HL-60/S4 treated with phorbol 12-myristate 13-acetate at 8.2 ng/mL for 4 days and 3 days (cell line): Measurements from ENCODE around the gene UVSSA.

ENCODE experiments used
- in situ Hi-C: fragments of 300-500 bp; cut with MboI; formaldehyde crosslinking; loops from 2 replicates; pipeline ENCODE4 v1.15.0; 2022; ENCODE audit warnings: low sequenced_read_pairs

UVSSA gene

GRCh38 chr4:1345903-1346780 lies 866 bp upstream of the UVSSA start:
- in situ Hi-C loops: no loop called here

GRCh38 chr4:1347410-1347864 lies 429 bp downstream of the UVSSA start:
- in situ Hi-C loops: no loop called here

- in situ Hi-C loops: no loop called here
Measured at GRCh38 chr4:1348014-1348513, 1.1 kb downstream of the UVSSA start.

GRCh38 chr4:1348746-1349145 lies 1.7 kb downstream of the UVSSA start:
- in situ Hi-C loops: no loop called here

DNA sequence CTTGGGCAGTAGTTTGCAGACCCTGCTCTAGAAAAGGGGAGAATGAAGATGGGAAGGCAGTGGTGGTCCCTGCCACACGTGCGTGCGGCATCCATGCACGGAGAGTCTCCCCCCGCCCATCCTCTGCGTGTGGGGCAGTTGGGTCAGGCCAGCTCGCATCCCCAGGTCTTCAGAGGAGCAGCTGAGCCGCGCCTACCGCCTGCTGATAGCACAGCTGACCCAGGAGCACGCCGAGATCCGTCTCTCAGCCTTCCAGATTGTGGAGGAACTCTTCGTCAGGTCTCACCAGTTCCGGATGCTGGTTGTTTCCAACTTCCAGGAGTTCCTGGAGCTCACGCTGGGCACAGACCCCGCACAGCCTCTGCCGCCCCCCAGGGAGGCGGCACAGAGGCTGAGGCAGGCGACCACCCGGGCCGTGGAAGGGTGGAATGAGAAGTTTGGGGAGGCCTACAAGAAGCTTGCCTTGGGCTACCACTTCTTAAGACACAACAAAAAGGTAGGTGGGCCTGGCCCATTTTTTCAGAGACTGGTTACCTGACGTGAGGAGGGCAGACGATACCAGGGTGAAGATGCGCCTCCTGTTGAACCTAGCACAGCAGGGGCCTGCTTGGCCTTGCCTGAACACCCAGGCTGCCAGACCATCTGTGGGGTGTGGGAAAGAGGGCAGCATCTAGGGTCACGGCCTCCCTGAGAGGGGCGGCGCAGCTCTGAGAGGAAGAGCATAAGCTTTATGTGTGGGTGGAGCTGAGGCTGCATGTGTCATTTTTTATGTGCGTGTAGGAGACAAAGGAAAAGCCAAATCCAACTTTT lies 2.6 kb downstream of the UVSSA start:
- in situ Hi-C loops: loop anchor here (25.0 kb wide), 1 partner anchor 212 kb away; no protein-coding TSS in a partner anchor

DNA sequence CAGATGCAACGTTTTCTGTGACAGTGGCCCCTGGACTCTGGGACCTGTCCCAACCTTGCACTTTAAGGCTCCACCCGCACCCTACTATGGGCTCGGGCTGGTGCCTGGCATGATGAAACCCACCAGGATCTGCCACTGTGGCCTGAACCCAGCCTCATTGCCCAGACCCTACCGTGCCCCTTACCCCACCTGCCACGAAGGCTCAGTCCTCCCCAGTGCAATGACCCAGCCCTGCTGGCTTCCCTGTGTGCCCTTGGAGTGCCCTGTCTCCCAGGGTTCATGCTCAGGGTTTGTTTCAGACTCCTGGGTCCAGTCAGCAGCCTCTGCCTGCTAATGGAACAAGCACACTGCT lies 3.1 kb downstream of the UVSSA start:
- in situ Hi-C loops: loop anchor here (25.0 kb wide), 1 partner anchor 213 kb away; no protein-coding TSS in a partner anchor

DNA sequence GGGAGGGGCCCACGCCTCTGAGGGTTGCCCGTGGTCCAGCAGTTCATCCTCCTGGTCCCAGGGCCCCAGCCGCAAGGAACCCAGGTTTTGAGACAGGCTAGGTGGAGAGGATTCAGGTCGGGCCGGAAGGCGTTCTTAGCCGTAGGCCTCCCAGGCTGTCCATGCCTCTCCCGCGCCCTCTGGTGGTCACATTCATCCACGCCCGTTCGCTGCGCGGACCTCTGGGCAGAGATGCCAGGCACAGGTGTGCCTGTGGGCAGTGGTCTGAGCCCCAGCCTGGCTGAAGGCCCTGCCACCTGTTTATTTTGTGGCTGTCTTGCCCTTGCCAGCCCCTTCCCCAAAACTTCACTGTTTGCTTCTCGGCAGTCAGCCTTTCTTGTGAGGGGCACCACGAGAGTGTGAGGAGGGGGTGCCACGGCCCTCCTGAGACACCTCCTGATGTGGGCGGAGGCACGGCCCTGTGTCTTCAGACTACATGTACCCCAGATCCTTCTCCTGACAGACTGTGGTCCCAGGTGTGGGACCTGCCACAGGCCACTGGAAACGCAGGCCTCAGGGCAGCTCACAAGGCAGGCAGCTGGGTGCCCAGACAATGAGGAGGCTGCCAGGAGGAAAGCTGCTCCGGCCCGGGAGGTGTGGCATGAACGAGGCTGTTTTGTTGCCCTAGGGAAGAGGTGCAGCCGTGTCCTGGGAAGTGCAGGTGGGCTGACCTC lies 5.0 kb downstream of the UVSSA start:
- in situ Hi-C loops: loop anchor here (25.0 kb wide), 1 partner anchor 215 kb away; no protein-coding TSS in a partner anchor

DNA sequence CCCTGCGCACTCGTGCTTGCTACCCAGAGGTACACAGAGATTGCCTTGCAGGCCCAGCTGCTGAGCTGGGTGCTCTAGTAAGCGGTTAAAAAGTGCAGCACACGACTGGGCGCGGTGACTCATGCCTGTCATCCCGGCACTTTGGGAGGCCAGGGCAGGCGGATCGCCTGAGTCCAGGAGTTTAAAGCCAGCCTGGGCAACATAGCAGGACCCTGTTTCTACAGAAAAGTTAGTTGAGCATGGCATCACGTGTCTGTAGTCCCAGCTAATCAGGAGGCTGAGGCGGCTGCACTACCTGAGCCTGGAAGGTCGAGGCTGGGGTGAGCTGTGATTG lies 5.5 kb downstream of the UVSSA start:
- in situ Hi-C loops: loop anchor here (25.0 kb wide), 1 partner anchor 215 kb away; no protein-coding TSS in a partner anchor

- in situ Hi-C loops: loop anchor here (25.0 kb wide), 1 partner anchor 216 kb away; no protein-coding TSS in a partner anchor
Measured at GRCh38 chr4:1353186-1354055, 6.4 kb downstream of the UVSSA start.

DNA sequence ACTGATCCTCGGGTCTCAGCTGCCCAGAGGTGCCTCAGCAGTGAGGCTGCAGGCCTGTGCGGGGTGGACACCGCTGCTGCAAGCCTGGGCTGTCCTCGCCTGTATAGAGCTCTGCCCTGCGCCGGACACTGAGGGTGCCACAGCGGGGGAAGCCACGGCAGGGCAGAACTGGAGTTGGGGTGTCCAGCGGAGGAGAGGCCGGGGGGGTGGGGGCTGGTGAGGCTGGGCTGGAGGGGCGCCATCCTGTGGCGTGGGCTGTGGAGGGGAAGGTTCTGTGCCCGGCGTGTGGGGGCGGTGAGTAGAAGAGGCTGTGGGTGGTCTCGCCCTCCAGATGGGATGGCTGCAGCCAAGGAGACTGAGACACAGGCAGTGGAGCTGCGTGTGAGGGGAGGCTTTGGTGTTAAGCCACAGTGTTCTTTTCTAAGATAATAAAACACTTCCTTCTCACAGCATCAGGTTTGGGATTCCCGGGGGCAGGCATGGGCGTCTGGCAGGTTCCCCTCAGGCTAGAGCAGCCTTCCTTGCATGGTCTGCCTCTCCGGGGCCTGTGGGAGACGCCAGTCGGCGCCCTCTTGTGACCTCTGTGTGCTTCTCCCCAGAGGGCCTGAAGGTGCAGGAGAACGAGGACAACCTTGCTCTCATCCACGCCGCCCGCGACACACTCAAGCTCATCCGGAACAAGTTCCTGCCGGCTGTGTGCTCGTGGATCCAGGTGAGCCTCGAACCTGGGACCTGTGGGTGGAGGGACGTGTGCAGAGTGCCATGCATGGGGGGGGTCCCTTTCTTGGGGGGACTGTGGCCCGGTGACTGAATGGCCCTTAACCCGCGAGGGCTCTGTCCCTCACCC lies 7.4 kb downstream of the UVSSA start:
- in situ Hi-C loops: loop anchor here (25.0 kb wide), 1 partner anchor 217 kb away; no protein-coding TSS in a partner anchor

DNA sequence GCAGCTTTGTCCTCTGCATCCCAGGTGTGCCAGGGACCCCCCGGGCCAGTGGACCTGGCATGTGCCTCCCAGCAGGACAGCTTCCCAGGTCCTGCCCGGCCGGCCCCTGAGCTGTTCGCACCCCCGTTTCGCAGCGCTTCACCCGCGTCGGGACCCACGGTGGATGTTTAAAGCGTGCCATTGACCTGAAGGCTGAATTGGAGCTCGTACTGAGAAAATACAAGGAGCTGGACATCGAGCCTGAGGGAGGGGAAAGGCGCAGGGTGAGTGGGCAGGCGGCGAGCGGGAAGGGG lies 7.9 kb downstream of the UVSSA start:
- in situ Hi-C loops: loop anchor here (25.0 kb wide), 1 partner anchor 218 kb away; no protein-coding TSS in a partner anchor

DNA sequence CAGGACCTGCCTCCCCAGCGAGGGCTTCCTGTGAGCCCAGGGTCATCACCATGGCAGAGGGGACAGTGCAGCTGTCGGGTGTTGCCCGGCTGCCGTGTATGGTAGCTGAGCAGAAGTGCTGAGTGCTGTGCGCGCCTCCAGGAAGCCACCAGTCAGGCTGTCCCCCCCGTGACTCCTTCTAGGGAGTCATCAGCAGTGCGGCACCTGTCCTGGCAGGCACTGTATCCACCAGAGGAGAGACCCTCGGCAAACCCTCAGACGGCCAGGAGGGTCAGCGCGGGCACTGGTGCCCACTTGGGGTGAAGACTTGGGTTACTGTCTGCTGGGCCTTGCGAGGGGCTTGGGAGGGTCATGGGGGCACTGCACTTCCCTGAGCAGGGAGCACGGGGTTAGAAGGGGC lies 8.4 kb downstream of the UVSSA start:
- in situ Hi-C loops: loop anchor here (25.0 kb wide), 1 partner anchor 218 kb away; no protein-coding TSS in a partner anchor

DNA sequence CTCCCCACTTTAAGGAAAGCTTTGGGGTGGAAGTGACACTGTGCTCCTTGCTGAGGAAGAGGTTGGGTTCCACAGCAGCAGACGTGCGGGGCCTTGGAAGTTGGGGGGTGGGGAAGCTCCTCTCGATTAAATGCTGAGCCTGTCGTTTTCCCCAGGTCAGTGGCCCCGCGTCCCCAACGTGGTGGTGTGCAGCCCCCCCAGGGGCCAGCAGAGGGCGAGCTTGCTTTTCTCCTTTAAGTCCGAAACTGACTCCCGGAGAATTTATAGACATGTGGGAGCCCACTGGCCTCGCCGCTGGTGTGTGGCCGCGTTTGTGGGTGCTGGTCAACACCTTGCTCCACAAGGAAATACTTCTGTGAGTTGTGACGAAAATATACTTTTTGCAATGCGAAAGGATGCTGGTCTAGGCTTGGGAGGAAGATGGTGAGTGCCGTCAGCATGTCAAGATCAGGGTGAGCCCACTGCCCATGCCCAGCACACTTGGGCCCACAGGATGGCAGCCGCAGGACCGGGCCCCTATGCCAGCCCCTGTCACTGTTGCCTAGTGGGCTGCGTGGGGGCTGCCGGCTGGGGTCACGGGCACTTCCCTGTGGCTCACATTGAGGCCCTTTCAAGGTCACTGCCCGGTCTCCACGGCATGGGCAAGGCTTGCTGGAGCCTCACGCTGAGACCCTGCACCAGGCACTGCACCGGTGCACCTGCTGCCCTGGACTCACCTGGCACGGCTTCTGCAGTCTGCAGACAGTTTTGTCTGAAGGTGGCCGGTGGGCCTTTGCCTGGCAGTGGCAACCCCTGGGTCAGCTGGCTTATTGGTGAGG lies 9.4 kb downstream of the UVSSA start:
- in situ Hi-C loops: loop anchor here (25.0 kb wide), 1 partner anchor 219 kb away; no protein-coding TSS in a partner anchor

- in situ Hi-C loops: loop anchor here (25.0 kb wide), 1 partner anchor 220 kb away; no protein-coding TSS in a partner anchor
Measured at GRCh38 chr4:1357356-1358248, 10.6 kb downstream of the UVSSA start.

DNA sequence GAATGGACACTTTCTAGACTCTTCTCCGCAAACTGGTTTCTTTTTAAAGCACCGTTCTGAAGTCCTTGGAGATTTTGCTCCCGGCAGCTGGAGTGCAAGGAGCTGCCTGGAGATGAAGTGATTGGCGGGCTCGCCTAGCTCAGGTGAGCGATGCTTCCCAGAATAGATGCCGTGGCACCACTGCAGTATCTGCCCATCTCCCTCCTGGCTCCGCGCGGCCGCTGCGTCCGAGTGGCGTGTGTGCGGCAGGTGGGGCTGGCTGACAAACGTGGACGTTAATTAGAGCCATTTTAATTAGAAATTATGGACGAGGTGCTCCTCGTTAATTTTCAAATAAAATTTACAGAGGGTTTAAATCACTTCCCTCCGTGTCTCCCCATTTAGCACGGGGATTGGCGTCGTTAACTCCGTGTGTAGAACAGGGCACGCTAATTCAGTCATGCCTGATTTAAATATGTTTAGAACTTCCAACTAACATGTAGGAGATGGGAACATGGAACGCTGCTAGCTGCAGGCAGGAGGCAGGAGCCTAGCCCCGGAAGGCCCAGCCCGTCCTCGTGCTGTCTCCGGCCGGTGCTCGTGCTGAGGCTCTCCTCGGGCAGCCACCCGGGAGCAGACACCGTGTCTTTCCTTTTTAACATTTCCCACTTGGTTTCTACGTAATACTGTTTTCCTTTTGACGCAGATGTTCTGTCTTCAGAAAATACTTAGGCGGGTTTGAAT lies 11.6 kb downstream of the UVSSA start:
- in situ Hi-C loops: loop anchor here (25.0 kb wide), 1 partner anchor 221 kb away; no protein-coding TSS in a partner anchor

DNA sequence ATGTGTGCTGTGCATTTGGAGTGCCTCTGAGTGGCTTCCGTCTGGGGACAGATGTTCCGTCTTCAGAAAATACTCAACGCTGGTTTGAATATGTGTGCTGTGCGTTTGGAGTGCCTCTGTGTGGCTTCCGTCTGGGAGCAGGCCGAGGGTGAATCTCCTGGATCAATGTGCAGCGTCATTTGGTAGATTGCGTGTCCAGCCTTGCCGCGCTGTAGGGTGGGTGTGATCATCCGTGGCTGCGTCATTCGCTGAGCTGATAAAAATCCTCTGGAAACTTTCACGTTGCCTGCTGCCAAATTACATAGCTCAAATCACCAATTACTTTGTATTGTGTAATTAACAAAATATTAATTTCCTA lies 12.1 kb downstream of the UVSSA start:
- in situ Hi-C loops: loop anchor here (25.0 kb wide), 1 partner anchor 222 kb away; no protein-coding TSS in a partner anchor
